Endometrium (tissue), 2 donors: ENCODE data around the gene PEAR1.

Experiments used
- FAIRE-seq: peaks from 2 replicates; lab custom pipeline; 2012; peaks lifted over from hg19 to GRCh38; lab: Jason Lieb, UNC
- donor health status: control.
- donor health status: control.

Gene PEAR1

GRCh38 chr1:156860628-156861423 is 32.7 kb upstream of the PEAR1 start, which contains the start of gene NTRK1:
NTRK1 (plus strand) TSS chr1:156860865; CDS start chr1:156860935, 70 bp downstream.
- FAIRE-seq: no peak

- FAIRE-seq: no peak
Observed at GRCh38 chr1:156862584-156862983, 30.9 kb upstream of the PEAR1 start.

- FAIRE-seq: no peak
Observed at GRCh38 chr1:156862997-156863599, 30.4 kb upstream of the PEAR1 start.

GRCh38 chr1:156863631-156864030 is 29.9 kb upstream of the PEAR1 start:
- FAIRE-seq: no peak

- FAIRE-seq: no peak
Observed at GRCh38 chr1:156864796-156865195, 28.7 kb upstream of the PEAR1 start.

GRCh38 chr1:156865258-156865657 is 28.3 kb upstream of the PEAR1 start:
- FAIRE-seq: no peak

GRCh38 chr1:156865865-156866248 is 27.7 kb upstream of the PEAR1 start:
- FAIRE-seq: no peak

- FAIRE-seq: no peak
Observed at GRCh38 chr1:156866249-156866909, 27.1 kb upstream of the PEAR1 start.

GRCh38 chr1:156868341-156868740 is 25.2 kb upstream of the PEAR1 start:
- FAIRE-seq: no peak

- FAIRE-seq: no peak
Observed at GRCh38 chr1:156869455-156869854, 24.1 kb upstream of the PEAR1 start.

- FAIRE-seq: no peak
Observed at GRCh38 chr1:156873659-156874058, 19.9 kb upstream of the PEAR1 start.

GRCh38 chr1:156874142-156874541 is 19.4 kb upstream of the PEAR1 start:
- FAIRE-seq: no peak

- no peak for FAIRE-seq
Observed at GRCh38 chr1:156874572-156875340, 18.8 kb upstream of the PEAR1 start.

GRCh38 chr1:156875341-156875615 is 18.2 kb upstream of the PEAR1 start:
- FAIRE-seq: no peak

- no peak for FAIRE-seq
Observed at GRCh38 chr1:156876281-156876680, 17.2 kb upstream of the PEAR1 start.

- FAIRE-seq: no peak
Observed at GRCh38 chr1:156877433-156878170, 15.9 kb upstream of the PEAR1 start.

GRCh38 chr1:156879876-156880275 is 13.6 kb upstream of the PEAR1 start:
- FAIRE-seq: no peak

- FAIRE-seq: no peak
Observed at GRCh38 chr1:156880473-156880872, 13.0 kb upstream of the PEAR1 start.

- no peak for FAIRE-seq
Observed at GRCh38 chr1:156881101-156881500, 12.4 kb upstream of the PEAR1 start.

- no peak for FAIRE-seq
Observed at GRCh38 chr1:156881663-156882062, 11.9 kb upstream of the PEAR1 start.

GRCh38 chr1:156882543-156882942 is 11.0 kb upstream of the PEAR1 start:
- FAIRE-seq: no peak

GRCh38 chr1:156883919-156884318 is 9.6 kb upstream of the PEAR1 start:
- FAIRE-seq: no peak
